GM21576 (cell line): ENCODE results near the gene SEPTIN6.
A peak's percentile ranks its signal among the peaks of the same experiment; 100 is the strongest.

Experiments
- ATAC-seq: cut with Tn5 transposase; IDR thresholded peaks from one replicate; pipeline ENCODE4 v1.9.1; 2021; ENCODE audit warnings: mild to moderate bottlenecking, moderate library complexity; ENCODE audit not compliant: unreplicated experiment

The SEPTIN6 gene

DNA sequence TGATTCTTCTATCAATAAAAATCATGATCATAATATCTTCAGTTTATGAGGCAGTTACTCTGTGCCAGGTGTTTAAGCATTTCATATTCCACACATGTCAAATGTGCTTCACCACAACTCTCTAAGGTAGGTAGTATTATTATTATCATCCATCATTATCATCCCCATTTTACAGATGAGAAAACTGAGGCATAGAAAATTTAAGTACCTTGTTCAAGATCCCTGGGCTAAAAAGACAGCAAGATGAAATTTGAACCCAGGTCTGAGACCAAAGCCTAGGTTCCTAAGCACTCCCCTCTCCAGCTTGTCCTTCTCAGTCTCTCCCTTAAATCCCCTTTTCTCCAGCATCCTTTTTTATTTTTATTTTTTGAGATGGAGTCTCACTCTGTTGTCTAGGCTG lies 33.4 kb downstream of the SEPTIN6 start:
- ATAC-seq: no peak

DNA sequence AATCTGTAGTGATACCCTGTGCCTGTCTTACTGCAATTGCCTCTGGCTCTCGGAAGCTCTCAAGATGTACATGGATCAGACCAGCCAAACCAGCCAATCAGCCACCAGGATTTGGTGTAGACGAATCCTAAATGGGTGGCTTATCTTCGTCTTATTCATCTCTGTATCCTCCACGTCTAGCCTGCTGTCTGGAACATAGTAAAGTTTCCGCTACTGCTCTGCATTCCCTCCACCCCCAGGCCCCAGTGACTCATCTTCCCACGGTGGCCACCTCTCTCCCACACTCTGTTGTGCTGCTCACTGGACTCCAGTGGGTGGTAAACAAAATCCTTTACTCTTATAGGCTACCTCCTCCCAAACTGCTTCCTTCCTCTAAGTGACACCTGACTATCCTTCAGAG lies 37.8 kb downstream of the SEPTIN6 start:
- ATAC-seq: no peak

DNA sequence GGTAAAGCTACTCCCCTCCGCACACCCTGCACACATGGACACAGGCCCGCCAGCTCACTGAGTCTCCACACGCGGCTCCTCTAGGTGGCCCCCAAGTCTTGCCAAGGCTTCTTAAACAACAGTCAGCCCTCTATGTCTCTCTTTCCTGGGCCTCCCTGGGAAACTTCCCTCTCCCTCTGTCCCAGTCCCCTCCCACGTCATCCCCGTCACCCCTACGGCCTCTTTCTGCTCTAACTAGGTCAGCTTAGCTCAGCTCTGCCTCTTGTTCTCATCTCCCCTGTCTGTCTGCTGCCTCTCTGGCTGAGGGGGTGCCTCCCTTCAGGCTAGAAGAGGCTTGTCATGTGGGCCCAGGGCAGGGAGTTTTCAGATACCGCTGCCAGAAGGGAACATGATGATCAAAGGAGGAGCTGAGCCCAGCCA lies 38.8 kb downstream of the SEPTIN6 start:
- no peak for ATAC-seq

DNA sequence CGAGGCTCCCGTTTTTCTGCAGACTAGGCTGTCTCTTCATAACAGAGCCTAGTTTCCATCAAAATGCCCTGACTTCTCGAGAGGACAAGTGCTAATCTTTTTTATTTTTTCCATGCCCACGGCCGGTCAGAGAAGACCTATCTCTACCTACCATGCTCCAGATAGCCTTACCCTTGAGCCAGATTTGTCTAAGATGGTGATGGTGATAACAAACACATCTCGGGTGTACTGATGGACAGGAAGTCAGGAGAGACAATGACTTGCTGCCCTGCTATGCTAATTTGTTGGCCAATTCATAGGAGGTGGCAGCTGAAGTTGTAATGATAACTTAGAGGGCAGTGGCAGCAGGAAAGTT lies 44.6 kb downstream of the SEPTIN6 start:
- ATAC-seq: peak; percentile 7

DNA sequence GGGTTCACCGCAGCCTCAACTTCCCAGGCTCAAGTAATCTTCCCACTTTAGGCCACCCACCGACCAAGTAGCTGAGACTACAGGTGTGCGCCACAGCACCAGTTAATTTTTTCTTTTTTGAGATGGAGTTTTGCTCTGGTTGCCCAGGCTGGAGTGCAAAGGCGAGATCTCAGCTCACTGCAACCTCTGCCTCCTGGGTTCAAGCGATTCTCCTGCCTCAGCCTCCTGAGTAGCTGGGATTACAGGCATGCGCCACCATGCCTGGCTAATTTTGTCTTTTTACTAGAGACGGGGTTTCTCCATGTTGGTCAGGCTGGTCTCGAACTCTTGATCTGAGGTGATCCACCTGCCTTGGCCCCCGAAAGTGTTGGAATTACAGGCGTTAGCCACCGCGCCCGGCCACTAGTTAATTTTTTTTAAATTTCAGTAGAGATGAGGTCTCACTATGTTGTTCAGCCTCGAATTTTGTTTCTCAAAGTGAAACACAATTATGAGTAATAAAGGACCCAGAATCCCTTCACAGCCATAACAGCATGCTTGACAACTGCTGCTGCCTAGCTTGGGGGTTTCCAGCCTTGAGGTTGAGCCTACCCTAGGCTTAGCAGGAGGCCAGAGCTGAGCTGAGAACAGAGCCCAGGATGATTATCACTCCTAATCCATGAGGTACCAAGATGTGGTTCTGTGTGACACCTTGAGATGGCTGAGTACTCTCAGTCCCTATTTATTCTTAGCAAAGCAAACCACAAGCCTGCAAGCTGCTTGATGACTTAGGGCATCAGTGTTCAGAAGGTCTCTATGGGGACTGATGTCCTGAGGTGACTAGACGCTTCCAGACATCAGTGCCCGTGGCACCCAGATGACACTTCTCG lies 45.2 kb downstream of the SEPTIN6 start:
- peak; percentile 90 for ATAC-seq

DNA sequence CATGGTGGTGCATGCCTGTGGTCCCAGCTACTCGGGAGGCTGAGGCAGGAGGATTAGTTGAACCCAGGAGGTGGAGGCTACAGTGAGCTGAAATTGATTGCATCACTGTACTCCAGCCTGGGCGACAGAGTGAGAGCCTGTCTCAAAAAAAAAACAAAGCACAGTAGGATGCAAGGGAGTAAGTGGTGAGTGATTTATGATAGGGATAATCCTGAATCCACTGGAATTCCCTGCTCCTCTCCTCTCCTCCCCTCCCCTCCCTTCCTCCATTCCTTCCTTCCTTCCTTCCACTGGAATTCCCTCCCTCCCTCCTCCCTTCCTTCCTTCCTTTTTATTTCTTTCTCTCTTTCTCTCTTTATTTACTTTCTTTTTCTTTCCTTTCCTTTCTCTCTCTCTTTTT lies 45.9 kb downstream of the SEPTIN6 start:
- no peak for ATAC-seq

DNA sequence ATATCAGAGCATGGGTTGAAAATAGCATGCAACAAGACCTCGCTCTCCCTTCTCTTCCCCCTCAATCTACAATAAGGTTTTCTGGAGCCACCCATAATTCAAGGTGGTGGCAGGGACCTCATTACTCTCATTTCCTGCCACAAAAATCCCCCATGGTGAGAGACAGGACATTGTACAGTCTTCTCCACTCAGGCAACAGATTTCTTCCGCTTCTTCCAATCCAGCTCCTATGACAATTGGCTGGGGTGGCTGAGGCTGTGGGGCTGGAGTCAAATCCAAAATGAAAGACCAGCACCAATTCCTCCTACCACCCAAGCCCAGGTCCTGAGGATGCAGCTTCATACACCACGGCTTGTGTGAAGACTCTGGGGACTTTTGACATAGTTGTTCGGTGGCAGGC lies 46.5 kb downstream of the SEPTIN6 start:
- no peak for ATAC-seq

DNA sequence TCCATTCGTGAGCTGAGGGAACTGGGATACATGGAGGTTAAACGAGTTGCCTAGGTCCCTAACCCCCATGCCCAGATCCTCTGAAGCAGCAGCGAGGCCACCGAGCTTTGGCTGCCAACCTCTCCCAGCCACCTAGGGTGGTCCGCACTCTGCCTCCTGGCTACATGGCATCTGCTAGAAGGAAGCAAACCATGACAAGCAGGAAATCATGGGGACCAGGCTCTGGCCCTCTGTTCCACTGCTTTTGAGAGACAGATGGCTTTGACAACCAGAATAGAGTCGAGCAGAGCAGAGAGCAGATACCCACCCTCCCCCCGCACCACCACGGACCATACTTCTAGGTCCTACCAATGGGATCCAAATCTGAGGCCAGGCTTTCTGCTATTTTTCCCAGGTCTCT lies 49.3 kb downstream of the SEPTIN6 start:
- no peak for ATAC-seq
